A673 (cell line): ENCODE data around the gene SLC6A12.

Source experiments
- EZH2 ChIP-seq: fragments of 200-600 bp; sonication (generic); IDR thresholded peaks from 2 replicates; pipeline ENCODE4 v1.6.1; 2017; ENCODE audit warnings: borderline replicate concordance, low read depth, mild to moderate bottlenecking, mixed read lengths, antibody characterized with exemption, low read length; ENCODE audit not compliant: poor library complexity, severe bottlenecking
- TF ChIP-seq, protein P1 (sequence below): fragments of 300-800, 200-600 bp; sonication (generic); conservative IDR thresholded peaks from 2 replicates; pipeline ENCODE4 v1.5.1; 2017; ENCODE audit warnings: low read depth, mild to moderate bottlenecking, antibody characterized with exemption, low read length, moderate library complexity, mixed read lengths

DNA sequence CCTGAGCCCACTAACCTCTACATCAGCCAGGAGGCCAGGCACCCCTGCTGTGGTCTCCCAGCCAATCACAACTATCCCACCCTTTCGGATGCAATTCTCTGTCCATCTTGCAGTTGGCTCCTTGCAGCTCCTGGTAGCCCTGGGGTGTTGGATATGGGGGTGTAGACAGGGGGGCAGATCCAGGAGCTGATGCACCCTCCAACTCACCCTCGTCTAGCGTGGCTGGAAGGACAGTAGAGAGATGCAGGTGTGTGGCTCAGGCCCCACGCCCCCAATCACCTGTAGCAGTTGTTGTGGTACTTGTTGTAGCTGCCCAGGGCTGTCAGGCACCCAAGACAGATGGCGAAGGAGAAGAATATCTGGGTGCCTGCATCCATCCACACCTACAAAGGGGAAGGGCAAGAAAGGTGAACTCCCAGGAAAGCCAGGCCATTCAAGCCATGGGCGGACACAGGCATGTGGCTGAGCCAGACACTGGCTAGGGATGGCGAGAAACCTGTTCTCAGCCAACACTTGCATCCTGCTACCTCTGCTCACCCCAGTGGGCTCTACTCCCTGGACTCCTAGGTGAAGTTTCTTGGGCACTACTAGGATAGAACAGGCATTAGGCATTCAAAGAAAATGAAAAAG lies 13.4 kb upstream of the SLC6A12 start:
- TF ChIP-seq, protein P1, sequence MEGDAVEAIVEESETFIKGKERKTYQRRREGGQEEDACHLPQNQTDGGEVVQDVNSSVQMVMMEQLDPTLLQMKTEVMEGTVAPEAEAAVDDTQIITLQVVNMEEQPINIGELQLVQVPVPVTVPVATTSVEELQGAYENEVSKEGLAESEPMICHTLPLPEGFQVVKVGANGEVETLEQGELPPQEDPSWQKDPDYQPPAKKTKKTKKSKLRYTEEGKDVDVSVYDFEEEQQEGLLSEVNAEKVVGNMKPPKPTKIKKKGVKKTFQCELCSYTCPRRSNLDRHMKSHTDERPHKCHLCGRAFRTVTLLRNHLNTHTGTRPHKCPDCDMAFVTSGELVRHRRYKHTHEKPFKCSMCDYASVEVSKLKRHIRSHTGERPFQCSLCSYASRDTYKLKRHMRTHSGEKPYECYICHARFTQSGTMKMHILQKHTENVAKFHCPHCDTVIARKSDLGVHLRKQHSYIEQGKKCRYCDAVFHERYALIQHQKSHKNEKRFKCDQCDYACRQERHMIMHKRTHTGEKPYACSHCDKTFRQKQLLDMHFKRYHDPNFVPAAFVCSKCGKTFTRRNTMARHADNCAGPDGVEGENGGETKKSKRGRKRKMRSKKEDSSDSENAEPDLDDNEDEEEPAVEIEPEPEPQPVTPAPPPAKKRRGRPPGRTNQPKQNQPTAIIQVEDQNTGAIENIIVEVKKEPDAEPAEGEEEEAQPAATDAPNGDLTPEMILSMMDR = no peak
- TF ChIP-seq EZH2 = no peak
